BLaER1 treated with 17β-estradiol and CSF1 and Interleukin-3, amounts not matched to agents 10 nM and 100 nM (cell line): ENCODE measurements around the gene SMIM1.

Source experiments
- H3K27ac ChIP-seq, 11 experiments: shearing (Covaris generic); formaldehyde crosslinking; 2 replicates each; pipeline ENCODE4 v1.8.1; 2022
- H3K27me3 ChIP-seq, 11 experiments: shearing (Covaris generic); formaldehyde crosslinking; 2 replicates each; pipeline ENCODE4 v1.8.1; 2022
- H3K36me3 ChIP-seq, 11 experiments: shearing (Covaris generic); formaldehyde crosslinking; 2 replicates each; pipeline ENCODE4 v1.8.1; 2022
- H3K4me1 ChIP-seq, 10 experiments: shearing (Covaris generic); formaldehyde crosslinking; 2 replicates each; pipeline ENCODE4 v1.8.1; 2022
- H3K4me2 ChIP-seq, 11 experiments: shearing (Covaris generic); formaldehyde crosslinking; 2 replicates each; pipeline ENCODE4 v1.8.1; 2022
- H3K4me3 ChIP-seq, 10 experiments: shearing (Covaris generic); formaldehyde crosslinking; 2 replicates each; pipeline ENCODE4 v1.8.1; 2022
- H3K9ac ChIP-seq, 11 experiments: shearing (Covaris generic); formaldehyde crosslinking; 2 replicates each; pipeline ENCODE4 v1.8.1; 2022
- H3K9me3 ChIP-seq, 11 experiments: shearing (Covaris generic); formaldehyde crosslinking; replicated peaks in 1 of 11; 2 replicates each; pipeline ENCODE4 v1.8.1; 2022
- H4K20me1 ChIP-seq, 11 experiments: shearing (Covaris generic); formaldehyde crosslinking; 2 replicates each; pipeline ENCODE4 v1.8.1; 2022
- Cebpa-rat ChIP-seq, 11 experiments: shearing (Covaris generic); IDR thresholded peaks; 2 replicates each; pipeline ENCODE4 v1.8.1; 2022

Gene SMIM1

DNA sequence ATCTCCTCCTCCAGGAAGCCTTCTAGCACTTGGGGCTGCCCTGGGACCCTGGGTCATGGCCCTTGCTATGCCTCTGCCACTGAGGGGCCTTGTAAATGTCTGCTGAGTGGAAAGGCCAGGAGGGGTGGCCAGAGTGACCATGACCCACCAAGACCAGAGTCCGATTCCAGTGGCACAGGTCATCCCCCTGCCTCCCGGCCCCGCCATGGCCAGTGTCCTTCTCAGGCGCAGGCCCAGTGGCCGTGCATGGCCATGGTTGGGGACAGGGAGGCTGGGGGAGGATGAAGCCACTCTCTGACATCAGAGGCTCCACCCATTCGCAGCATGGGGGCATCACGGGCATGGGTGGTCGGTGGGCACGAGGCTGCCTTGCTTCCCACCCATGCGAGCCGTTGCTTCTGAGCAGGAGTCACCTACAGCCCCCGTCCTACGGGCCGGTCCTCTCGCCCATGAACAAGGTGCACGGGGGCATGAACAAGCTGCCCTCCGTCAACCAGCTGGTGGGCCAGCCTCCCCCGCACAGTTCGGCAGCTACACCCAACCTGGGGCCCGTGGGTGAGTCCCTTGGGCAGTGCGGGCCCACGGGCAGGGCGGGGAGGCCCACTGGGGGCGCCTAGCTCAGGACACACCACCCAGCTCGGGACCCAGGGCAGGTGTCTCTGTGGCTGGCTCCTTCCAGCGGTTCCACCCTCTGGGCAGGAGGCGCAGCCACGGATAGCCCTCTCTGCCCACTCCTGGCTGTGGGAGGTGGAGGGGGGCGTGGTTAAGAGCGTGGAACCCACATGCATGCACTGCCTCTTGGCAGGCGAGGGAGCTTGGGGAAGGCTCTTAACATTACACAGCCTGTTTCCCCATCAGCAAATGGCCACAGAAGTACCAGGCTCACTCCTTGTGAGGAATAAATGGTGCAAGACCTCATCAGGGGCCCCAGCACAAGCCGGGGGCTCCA, 42.7 kb upstream of the SMIM1 start:
- H3K27ac ChIP-seq: peak overlapping the region in 3 of 11 experiments; percentile 2 to 46 (median 37); a peak in 3 of 22 replicates
- no peak overlapping the region for H3K4me3 ChIP-seq
- peaks cover 10 to 34% (median 24%) of the 10 kb centered on the region in 10 experiments; a peak in 19 of 20 replicates for H3K4me1 ChIP-seq
- peaks cover 0 to 2% (median 0%) of the 10 kb centered on the region in 11 experiments; a peak in 1 of 22 replicates for H3K36me3 ChIP-seq
- TF ChIP-seq Cebpa-rat (IDR thresholded peaks at IDR 0.05): no peak
- H3K9me3 ChIP-seq: no peaks in the 10 kb centered on the region
- no peak overlapping the region; a peak in 1 of 22 replicates for H3K9ac ChIP-seq
- peaks cover 0 to 26% (median 7%) of the 10 kb centered on the region in 11 experiments; a peak in 10 of 22 replicates for H3K27me3 ChIP-seq
- H4K20me1 ChIP-seq: peaks cover 0 to 16% (median 0%) of the 10 kb centered on the region in 11 experiments; a peak in 2 of 22 replicates
- H3K4me2 ChIP-seq: peak overlapping the region in 9 of 11 experiments; percentile 46 to 84 (median 74); a peak in 19 of 22 replicates

DNA sequence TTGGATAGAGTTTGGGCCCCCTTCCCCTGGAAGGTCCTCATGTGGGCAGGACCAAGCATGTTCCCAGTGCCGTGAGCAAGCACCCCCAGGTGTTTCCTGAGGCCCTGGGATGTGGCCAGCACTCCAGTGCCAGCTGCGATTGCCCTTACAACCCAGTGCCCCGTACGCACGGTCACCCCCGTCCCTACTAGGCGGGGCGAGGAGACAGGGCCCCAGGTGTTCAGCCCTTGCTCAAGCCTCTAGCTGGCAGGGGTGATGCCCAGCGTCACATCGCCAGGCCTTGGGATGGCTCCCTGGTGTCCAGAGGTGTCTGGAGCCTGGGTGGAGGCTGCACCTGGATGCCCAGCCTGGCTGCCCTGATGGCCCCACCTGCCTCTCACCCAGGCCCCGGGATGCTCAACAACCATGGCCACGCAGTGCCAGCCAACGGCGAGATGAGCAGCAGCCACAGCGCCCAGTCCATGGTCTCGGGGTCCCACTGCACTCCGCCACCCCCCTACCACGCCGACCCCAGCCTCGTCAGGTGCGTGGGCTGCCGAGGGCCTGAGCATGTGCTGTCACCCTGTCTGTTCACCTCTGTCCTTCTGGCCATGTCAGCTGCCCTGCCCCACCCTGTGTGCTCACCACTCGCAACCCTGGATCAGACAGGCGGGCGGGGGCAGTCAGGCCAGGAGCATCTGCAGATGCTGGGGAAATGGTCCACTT, 41.9 kb upstream of the SMIM1 start:
- Histone ChIP-seq H3K4me3 (no peak overlapping the region), H3K9ac (no peak overlapping the region; a peak in 1 of 22 replicates), H3K4me2 (peak overlapping the region in 9 of 11 experiments; percentile 46 to 84 (median 74); a peak in 19 of 22 replicates), H3K27me3 (peaks cover 0 to 26% (median 7%) of the 10 kb centered on the region in 11 experiments; a peak in 10 of 22 replicates), H3K27ac (no peak overlapping the region; a peak in 1 of 22 replicates), H3K9me3 (no peaks in the 10 kb centered on the region), H3K4me1 (peaks cover 10 to 42% (median 30%) of the 10 kb centered on the region in 10 experiments; a peak in 19 of 20 replicates), H4K20me1 (peaks cover 0 to 16% (median 0%) of the 10 kb centered on the region in 11 experiments; a peak in 2 of 22 replicates), H3K36me3 (peaks cover 0 to 5% (median 0%) of the 10 kb centered on the region in 11 experiments; a peak in 1 of 22 replicates)
- TF ChIP-seq Cebpa-rat (IDR thresholded peaks at IDR 0.05): no peak

DNA sequence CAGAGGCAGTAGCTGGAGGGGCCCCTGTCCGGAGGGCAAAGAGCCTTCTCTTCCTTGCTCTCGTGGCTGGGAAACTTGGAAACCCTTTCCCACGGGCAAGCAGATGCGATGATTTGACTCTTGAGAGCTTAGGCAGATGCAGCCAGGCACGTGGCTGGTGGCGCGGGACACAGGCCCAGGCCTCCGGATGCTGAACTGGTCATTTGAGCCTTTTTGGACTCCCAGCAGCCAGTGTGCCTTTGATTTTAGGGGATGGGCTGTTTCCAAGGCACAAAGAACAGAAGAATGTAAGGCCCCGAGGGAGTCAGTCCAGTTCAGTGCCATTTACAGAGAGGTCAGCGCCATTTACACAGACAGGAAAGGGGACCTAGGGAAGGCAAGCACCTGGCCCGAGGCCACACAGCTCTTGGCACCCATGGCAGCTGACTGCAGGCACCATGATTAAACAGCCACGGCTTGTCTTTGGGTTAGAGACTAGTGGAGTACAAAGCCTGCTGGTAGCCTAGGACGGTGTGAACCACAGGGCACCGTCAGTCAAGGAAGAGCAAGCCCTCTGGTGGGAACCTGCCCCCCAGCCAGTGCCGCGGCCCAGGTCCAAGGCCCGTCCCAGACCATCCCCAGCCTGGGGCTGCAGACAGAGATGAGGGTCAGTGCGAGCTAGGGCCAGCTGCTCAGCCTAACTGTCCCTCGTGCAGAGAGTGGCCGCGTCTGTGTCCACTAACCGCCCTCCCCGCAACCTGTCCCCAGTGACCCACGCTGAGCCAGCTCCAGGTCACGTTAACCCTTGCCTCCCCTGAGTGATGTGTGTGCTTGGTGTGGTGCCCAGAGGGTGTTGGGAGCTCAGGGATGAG, 40.7 kb upstream of the SMIM1 start:
- no peak overlapping the region for H3K4me3 ChIP-seq
- H3K9ac ChIP-seq: no peak overlapping the region
- peaks cover 15 to 52% (median 41%) of the 10 kb centered on the region in 10 experiments for H3K4me1 ChIP-seq
- TF ChIP-seq Cebpa-rat (IDR thresholded peaks at IDR 0.05): no peak
- peaks cover 0 to 16% (median 0%) of the 10 kb centered on the region in 11 experiments; a peak in 3 of 22 replicates for H4K20me1 ChIP-seq
- H3K27ac ChIP-seq: no peak overlapping the region
- H3K27me3 ChIP-seq: peaks cover 0 to 26% (median 7%) of the 10 kb centered on the region in 11 experiments; a peak in 10 of 22 replicates
- H3K4me2 ChIP-seq: peak overlapping the region in 6 of 11 experiments; percentile 9 to 81 (median 72); a peak in 5 of 22 replicates
- H3K36me3 ChIP-seq: peaks cover 3 to 12% (median 8%) of the 10 kb centered on the region in 11 experiments; a peak in 18 of 22 replicates
- H3K9me3 ChIP-seq: no peaks in the 10 kb centered on the region

DNA sequence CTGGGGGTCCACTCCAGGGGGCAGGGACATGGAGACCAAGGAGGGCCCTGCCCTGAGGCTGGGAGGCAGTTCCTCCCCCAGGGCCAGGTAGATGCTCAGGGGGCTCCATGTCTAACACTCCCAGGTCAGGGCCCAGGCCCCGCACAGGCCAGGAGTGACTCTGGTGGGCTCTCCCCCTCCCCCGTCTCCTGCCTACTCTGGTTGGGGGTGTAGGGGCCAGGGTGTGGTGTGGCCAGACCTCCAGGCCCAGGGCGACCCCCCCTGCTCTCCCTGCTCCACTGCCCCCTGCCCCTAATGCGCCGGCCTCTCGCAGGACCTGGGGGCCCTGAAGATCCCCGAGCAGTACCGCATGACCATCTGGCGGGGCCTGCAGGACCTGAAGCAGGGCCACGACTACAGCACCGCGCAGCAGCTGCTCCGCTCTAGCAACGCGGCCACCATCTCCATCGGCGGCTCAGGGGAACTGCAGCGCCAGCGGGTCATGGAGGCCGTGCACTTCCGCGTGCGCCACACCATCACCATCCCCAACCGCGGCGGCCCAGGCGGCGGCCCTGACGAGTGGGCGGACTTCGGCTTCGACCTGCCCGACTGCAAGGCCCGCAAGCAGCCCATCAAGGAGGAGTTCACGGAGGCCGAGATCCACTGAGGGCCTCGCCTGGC, 40.0 kb upstream of the SMIM1 start:
- peaks cover 0 to 11% (median 0%) of the 10 kb centered on the region in 11 experiments; a peak in 3 of 22 replicates for H4K20me1 ChIP-seq
- TF ChIP-seq Cebpa-rat (IDR thresholded peaks at IDR 0.05): no peak
- peaks cover 10 to 19% (median 15%) of the 10 kb centered on the region in 11 experiments; a peak in 19 of 22 replicates for H3K36me3 ChIP-seq
- H3K27ac ChIP-seq: no peak overlapping the region
- H3K27me3 ChIP-seq: peaks cover 0 to 24% (median 7%) of the 10 kb centered on the region in 11 experiments; a peak in 10 of 22 replicates
- H3K4me2 ChIP-seq: no peak overlapping the region
- no peak overlapping the region for H3K4me3 ChIP-seq
- H3K9me3 ChIP-seq: no peaks in the 10 kb centered on the region
- H3K4me1 ChIP-seq: peaks cover 15 to 52% (median 41%) of the 10 kb centered on the region in 10 experiments
- no peak overlapping the region for H3K9ac ChIP-seq

DNA sequence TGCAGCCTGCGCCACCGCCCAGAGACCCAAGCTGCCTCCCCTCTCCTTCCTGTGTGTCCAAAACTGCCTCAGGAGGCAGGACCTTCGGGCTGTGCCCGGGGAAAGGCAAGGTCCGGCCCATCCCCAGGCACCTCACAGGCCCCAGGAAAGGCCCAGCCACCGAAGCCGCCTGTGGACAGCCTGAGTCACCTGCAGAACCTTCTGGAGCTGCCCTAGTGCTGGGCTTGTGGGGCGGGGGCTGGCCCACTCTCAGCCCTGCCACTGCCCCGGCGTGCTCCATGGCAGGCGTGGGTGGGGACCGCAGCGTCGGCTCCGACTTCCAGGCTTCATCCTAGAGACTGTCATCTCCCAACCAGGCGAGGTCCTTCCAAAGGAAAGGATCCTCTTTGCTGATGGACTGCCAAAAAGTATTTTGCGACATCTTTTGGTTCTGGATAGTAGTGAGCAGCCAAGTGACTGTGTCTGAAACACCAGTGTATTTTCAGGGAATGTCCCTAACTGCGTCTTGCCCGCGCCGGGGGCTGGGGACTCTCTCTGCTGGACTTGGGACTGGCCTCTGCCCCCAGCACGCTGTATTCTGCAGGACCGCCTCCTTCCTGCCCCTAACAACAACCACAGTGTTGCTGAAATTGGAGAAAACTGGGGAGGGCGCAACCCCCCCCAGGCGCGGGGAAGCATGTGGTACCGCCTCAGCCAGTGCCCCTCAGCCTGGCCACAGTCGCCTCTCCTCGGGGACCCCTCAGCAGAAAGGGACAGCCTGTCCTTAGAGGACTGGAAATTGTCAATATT, 39.3 kb upstream of the SMIM1 start:
- Histone ChIP-seq H3K27me3 (peaks cover 0 to 22% (median 7%) of the 10 kb centered on the region in 11 experiments; a peak in 10 of 22 replicates), H3K4me1 (peaks cover 15 to 52% (median 41%) of the 10 kb centered on the region in 10 experiments), H4K20me1 (peaks cover 0 to 11% (median 0%) of the 10 kb centered on the region in 11 experiments; a peak in 5 of 22 replicates), H3K9ac (no peak overlapping the region), H3K36me3 (peaks cover 17 to 26% (median 22%) of the 10 kb centered on the region in 11 experiments), H3K27ac (no peak overlapping the region), H3K4me2 (no peak overlapping the region), H3K9me3 (no peaks in the 10 kb centered on the region), H3K4me3 (no peak overlapping the region)
- TF ChIP-seq Cebpa-rat (IDR thresholded peaks at IDR 0.05): no peak

DNA sequence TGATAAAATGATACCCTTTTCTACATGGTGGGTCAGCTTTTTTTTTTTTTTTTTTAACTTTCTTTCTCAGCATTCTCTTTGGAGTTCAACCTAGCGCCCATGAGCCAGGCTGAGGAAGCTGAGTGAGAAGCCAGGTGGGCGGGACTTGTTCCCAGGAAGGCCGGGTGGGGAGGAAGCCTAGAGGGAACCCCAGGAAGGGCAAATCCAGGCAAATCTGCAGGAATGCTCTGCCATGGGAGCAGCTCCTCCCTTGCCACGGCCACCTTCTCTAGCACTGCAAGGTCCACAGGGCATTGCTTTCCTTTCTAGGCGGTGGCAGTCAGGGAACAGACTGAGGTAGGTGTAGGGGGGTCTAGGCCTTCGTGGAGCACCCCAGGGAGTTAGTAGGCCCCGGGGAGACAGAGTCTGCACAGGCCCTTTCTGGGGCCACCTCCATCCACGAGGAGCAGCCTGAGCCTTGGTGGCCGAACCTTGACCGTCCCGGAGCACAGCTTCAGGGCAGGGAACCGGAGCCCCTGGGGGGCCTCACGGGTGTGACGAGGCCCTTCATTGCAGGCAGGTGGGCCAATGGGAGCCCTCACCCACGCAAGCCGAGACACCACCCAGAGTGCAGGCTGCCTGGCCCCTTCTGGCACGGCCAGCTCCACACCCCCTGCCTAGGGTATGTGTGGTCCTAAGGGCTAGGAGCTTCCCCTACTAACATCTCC, 38.5 kb upstream of the SMIM1 start:
- H3K36me3 ChIP-seq: peaks cover 24 to 33% (median 29%) of the 10 kb centered on the region in 11 experiments
- peaks cover 15 to 52% (median 41%) of the 10 kb centered on the region in 10 experiments for H3K4me1 ChIP-seq
- no peak for TF ChIP-seq Cebpa-rat (IDR thresholded peaks at IDR 0.05)
- H3K4me2 ChIP-seq: no peak overlapping the region
- H3K27ac ChIP-seq: no peak overlapping the region
- peaks cover 0 to 11% (median 0%) of the 10 kb centered on the region in 11 experiments; a peak in 5 of 22 replicates for H4K20me1 ChIP-seq
- no peaks in the 10 kb centered on the region for H3K9me3 ChIP-seq
- no peak overlapping the region for H3K4me3 ChIP-seq
- H3K9ac ChIP-seq: no peak overlapping the region
- H3K27me3 ChIP-seq: peaks cover 0 to 18% (median 7%) of the 10 kb centered on the region in 11 experiments; a peak in 10 of 22 replicates
